IPS DF 6.9 (cell line): Measurements from ENCODE around the gene FGFR3.

Experiments used
- DNase-seq: peaks from one replicate; pipeline ENCODE4 v3.0.0-alpha.2; 2013; ENCODE audit warnings: low read depth, low spot score
- H3K27ac ChIP-seq: one replicate; pipeline ENCODE4 v1.5.1; 2013; ENCODE audit warnings: low read length, control low read depth
- H3K27me3 ChIP-seq: 2 replicates; pipeline ENCODE4 v1.6.1; 2013; ENCODE audit warnings: mild to moderate bottlenecking, low read length; ENCODE audit not compliant: control insufficient read depth, insufficient read depth
- H3K36me3 ChIP-seq: 2 replicates; pipeline ENCODE4 v1.6.1; 2013; ENCODE audit warnings: low read length; ENCODE audit not compliant: control insufficient read depth, insufficient read depth
- H3K4me1 ChIP-seq: 2 replicates; pipeline ENCODE4 v1.6.1; 2013; ENCODE audit warnings: low read length; ENCODE audit not compliant: control insufficient read depth, insufficient read depth
- H3K4me3 ChIP-seq: 2 replicates; pipeline ENCODE4 v1.5.1; 2013; ENCODE audit warnings: mild to moderate bottlenecking, low read length
- H3K9me3 ChIP-seq: 2 replicates; pipeline ENCODE4 v1.6.1; 2013; ENCODE audit warnings: low read length, inconsistent platforms; ENCODE audit not compliant: control insufficient read depth, insufficient read depth
- WGBS: extraction: QIAGEN DNeasy Blood & Tissue Kit; methylation state at CpG from one replicate; pipeline ENCODE4 v1.1.7; 2013; ENCODE audit warnings: mixed read lengths, missing lambda C conversion rate; ENCODE audit not compliant: insufficient read length, insufficient coverage; 5-methylcytosine and 5-hydroxymethylcytosine counted together

Gene FGFR3

GRCh38 chr4:1749370-1749769 lies 43.7 kb upstream of the FGFR3 start:
- Histone ChIP-seq H3K27ac (no peak overlapping the region), H3K4me1 (peaks cover 15% of the 10 kb centered on the region), H3K27me3 (no peaks in the 10 kb centered on the region), H3K4me3 (no peak overlapping the region), H3K9me3 (no peaks in the 10 kb centered on the region), H3K36me3 (peaks cover 9% of the 10 kb centered on the region; the same call in 1 of the 2 replicates)
- no peak for DNase-seq
- no CpG with 5 or more reads among the region's 3 CpGs for WGBS

GRCh38 chr4:1749826-1750225 lies 43.3 kb upstream of the FGFR3 start:
- WGBS: no CpG with 5 or more reads among the region's 14 CpGs
- Histone ChIP-seq H3K9me3 (no peaks in the 10 kb centered on the region), H3K36me3 (peaks cover 4% of the 10 kb centered on the region; the same call in 1 of the 2 replicates), H3K4me3 (no peak overlapping the region), H3K27ac (no peak overlapping the region), H3K27me3 (no peaks in the 10 kb centered on the region), H3K4me1 (peaks cover 15% of the 10 kb centered on the region)
- DNase-seq: no peak

- no peaks in the 10 kb centered on the region; the same call in 1 of the 2 replicates for H3K36me3 ChIP-seq
- peaks cover 15% of the 10 kb centered on the region for H3K4me1 ChIP-seq
- no peak overlapping the region for H3K4me3 ChIP-seq
- WGBS: no CpG with 5 or more reads among the region's 18 CpGs
- no peaks in the 10 kb centered on the region for H3K27me3 ChIP-seq
- no peak for DNase-seq
- no peaks in the 10 kb centered on the region for H3K9me3 ChIP-seq
- H3K27ac ChIP-seq: no peak overlapping the region
Measured at GRCh38 chr4:1750381-1751154, 42.5 kb upstream of the FGFR3 start.

- H3K27ac ChIP-seq: no peak overlapping the region
- no CpG with 5 or more reads among the region's 31 CpGs for WGBS
- no peaks in the 10 kb centered on the region for H3K9me3 ChIP-seq
Measured at GRCh38 chr4:1751155-1751918, 41.8 kb upstream of the FGFR3 start.

GRCh38 chr4:1751919-1752283 lies 41.2 kb upstream of the FGFR3 start:
- Histone ChIP-seq H3K9me3 (no peaks in the 10 kb centered on the region), H3K4me3 (no peak overlapping the region), H3K36me3 (no peaks in the 10 kb centered on the region; the same call in 1 of the 2 replicates), H3K27me3 (no peaks in the 10 kb centered on the region), H3K27ac (no peak overlapping the region), H3K4me1 (peaks cover 11% of the 10 kb centered on the region)
- no peak for DNase-seq
- WGBS: no CpG with 5 or more reads among the region's 8 CpGs

More at GRCh38 chr4:1751155-1751918, 41.8 kb upstream of the FGFR3 start:
- Histone ChIP-seq H3K4me3 (no peak overlapping the region), H3K4me1 (peaks cover 13% of the 10 kb centered on the region), H3K27me3 (no peaks in the 10 kb centered on the region), H3K36me3 (no peaks in the 10 kb centered on the region; the same call in 1 of the 2 replicates)
- DNase-seq: no peak

- H3K4me1 ChIP-seq: peaks cover 11% of the 10 kb centered on the region
Measured at GRCh38 chr4:1752284-1753041, 40.6 kb upstream of the FGFR3 start.

GRCh38 chr4:1753294-1753696 lies 39.8 kb upstream of the FGFR3 start:
- H3K4me1 ChIP-seq: peaks cover 11% of the 10 kb centered on the region
- H3K36me3 ChIP-seq: no peaks in the 10 kb centered on the region; the same call in 1 of the 2 replicates
- H3K9me3 ChIP-seq: no peaks in the 10 kb centered on the region
- DNase-seq: no peak
- WGBS: no CpG with 5 or more reads among the region's 10 CpGs
- no peaks in the 10 kb centered on the region for H3K27me3 ChIP-seq
- H3K4me3 ChIP-seq: no peak overlapping the region
- H3K27ac ChIP-seq: no peak overlapping the region

More at GRCh38 chr4:1752284-1753041, 40.6 kb upstream of the FGFR3 start:
- Histone ChIP-seq H3K4me3 (no peak overlapping the region), H3K27me3 (no peaks in the 10 kb centered on the region), H3K36me3 (no peaks in the 10 kb centered on the region; the same call in 1 of the 2 replicates), H3K27ac (no peak overlapping the region), H3K9me3 (no peaks in the 10 kb centered on the region)
- DNase-seq: no peak
- no CpG with 5 or more reads among the region's 35 CpGs for WGBS

GRCh38 chr4:1753697-1754311 lies 39.3 kb upstream of the FGFR3 start:
- H3K4me1 ChIP-seq: peaks cover 10% of the 10 kb centered on the region
- no CpG with 5 or more reads among the region's 15 CpGs for WGBS

GRCh38 chr4:1754336-1754735 lies 38.8 kb upstream of the FGFR3 start:
- peaks cover 10% of the 10 kb centered on the region for H3K4me1 ChIP-seq
- no CpG with 5 or more reads among the region's 5 CpGs for WGBS

More at GRCh38 chr4:1753697-1754311, 39.3 kb upstream of the FGFR3 start:
- no peaks in the 10 kb centered on the region for H3K27me3 ChIP-seq
- no peaks in the 10 kb centered on the region; the same call in 1 of the 2 replicates for H3K36me3 ChIP-seq
- DNase-seq: no peak
- no peak overlapping the region for H3K4me3 ChIP-seq
- H3K9me3 ChIP-seq: no peaks in the 10 kb centered on the region
- H3K27ac ChIP-seq: no peak overlapping the region

GRCh38 chr4:1755297-1755696 lies 37.8 kb upstream of the FGFR3 start:
- WGBS: no CpG with 5 or more reads among the region's 17 CpGs
- H3K4me3 ChIP-seq: no peak overlapping the region
- H3K27ac ChIP-seq: no peak overlapping the region
- H3K27me3 ChIP-seq: no peaks in the 10 kb centered on the region
- no peaks in the 10 kb centered on the region for H3K9me3 ChIP-seq
- no peaks in the 10 kb centered on the region; the same call in 1 of the 2 replicates for H3K36me3 ChIP-seq
- H3K4me1 ChIP-seq: peaks cover 8% of the 10 kb centered on the region
- no peak for DNase-seq

More at GRCh38 chr4:1754336-1754735, 38.8 kb upstream of the FGFR3 start:
- Histone ChIP-seq H3K36me3 (no peaks in the 10 kb centered on the region; the same call in 1 of the 2 replicates), H3K27me3 (no peaks in the 10 kb centered on the region), H3K4me3 (no peak overlapping the region), H3K9me3 (no peaks in the 10 kb centered on the region), H3K27ac (no peak overlapping the region)
- no peak for DNase-seq
